ENCODE results near the gene SND1.

SND1 gene

DNA sequence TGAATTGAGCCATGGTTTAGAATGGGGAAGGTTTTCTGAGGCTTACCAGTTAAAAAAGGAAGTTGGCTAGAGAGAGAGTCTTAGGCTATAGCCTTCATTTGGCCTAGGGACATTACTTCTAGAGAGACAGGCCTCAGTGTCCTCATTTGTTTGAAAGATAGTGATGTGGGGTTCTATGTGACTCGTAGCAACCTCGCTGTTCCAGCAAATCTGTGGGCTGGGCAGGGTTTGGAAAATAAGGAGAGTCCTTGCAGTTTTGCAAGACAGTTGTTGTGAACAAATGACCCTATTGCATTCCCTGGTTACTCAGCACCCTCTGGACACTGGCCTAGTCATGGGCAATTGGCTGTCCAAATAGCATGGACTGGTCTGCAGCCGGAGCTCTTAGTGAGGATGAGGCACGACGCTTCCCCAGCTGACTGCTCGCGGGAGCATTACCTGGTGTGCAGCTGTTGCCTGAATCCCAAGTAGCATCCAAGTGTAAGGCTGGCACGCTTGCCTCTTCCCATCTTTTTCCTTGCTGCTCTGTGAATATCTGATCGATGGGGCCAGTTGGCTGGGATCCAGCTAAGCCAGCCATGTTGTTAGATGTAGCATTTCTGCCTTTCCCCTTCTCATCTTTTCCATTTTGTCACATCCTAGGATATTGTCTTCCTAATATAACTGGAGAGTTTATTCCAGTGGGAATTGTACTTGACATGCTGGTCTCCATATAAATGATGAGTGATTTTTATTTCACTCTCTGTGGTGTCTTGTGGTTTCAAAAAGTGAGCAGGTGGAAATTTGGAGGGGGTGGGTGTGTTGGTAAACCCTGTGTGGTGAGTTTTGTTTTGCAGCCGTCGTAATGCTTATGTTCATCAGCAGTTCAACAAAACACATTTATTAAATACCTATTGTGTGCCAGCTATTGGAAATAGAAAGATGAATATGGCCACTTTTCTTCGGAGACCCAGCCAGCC lies 99.8 kb downstream of the SND1 start:
- H3K9me3 ChIP-seq (ENCODE audit: severe bottlenecking), result no peaks in the 10 kb centered on the region
- no peak for DNase-seq
- no peaks in the 10 kb centered on the region for H3K27me3 ChIP-seq (ENCODE audit: insufficient read depth, low read depth, severe bottlenecking)
- H3K27ac ChIP-seq, result no peak overlapping the region
- TF ChIP-seq, protein P1, sequence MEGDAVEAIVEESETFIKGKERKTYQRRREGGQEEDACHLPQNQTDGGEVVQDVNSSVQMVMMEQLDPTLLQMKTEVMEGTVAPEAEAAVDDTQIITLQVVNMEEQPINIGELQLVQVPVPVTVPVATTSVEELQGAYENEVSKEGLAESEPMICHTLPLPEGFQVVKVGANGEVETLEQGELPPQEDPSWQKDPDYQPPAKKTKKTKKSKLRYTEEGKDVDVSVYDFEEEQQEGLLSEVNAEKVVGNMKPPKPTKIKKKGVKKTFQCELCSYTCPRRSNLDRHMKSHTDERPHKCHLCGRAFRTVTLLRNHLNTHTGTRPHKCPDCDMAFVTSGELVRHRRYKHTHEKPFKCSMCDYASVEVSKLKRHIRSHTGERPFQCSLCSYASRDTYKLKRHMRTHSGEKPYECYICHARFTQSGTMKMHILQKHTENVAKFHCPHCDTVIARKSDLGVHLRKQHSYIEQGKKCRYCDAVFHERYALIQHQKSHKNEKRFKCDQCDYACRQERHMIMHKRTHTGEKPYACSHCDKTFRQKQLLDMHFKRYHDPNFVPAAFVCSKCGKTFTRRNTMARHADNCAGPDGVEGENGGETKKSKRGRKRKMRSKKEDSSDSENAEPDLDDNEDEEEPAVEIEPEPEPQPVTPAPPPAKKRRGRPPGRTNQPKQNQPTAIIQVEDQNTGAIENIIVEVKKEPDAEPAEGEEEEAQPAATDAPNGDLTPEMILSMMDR (IDR thresholded peaks at IDR 0.05; ENCODE audit: low read depth, low read length), result no peak
- H3K36me3 ChIP-seq, result no peaks in the 10 kb centered on the region; the same call in 1 of the 2 replicates
- H3K4me3 ChIP-seq (ENCODE audit: low read depth, low read length), result no peak overlapping the region

DNA sequence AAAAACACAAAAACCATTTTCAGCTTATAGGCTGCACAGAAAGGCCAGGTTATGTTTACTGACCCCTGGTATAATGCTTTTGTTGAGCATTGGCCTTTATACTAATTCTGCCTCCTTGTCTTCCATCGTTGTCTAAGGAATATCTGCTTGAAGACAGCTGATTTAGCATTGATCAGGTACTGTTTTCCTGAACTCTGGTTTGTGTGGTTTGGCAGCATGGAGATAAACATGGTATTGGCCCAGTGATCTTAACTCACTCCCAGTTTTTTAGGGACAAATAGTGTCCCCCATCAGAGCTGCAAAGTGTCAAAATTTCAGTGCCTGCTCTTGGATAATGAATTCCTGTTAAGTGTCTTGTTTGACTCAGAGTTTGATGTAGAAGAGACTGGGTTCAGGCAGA lies 100.8 kb downstream of the SND1 start:
- no peaks in the 10 kb centered on the region; the same call in 1 of the 2 replicates for H3K36me3 ChIP-seq
- no peak overlapping the region for H3K27ac ChIP-seq
- no peak for DNase-seq
- TF ChIP-seq, protein P1 (IDR thresholded peaks at IDR 0.05; ENCODE audit: low read depth, low read length), result no peak
- H3K4me3 ChIP-seq (ENCODE audit: low read depth, low read length), result no peak overlapping the region
- H3K9me3 ChIP-seq (ENCODE audit: severe bottlenecking), result no peaks in the 10 kb centered on the region
- H3K27me3 ChIP-seq (ENCODE audit: insufficient read depth, low read depth, severe bottlenecking), result no peaks in the 10 kb centered on the region

DNA sequence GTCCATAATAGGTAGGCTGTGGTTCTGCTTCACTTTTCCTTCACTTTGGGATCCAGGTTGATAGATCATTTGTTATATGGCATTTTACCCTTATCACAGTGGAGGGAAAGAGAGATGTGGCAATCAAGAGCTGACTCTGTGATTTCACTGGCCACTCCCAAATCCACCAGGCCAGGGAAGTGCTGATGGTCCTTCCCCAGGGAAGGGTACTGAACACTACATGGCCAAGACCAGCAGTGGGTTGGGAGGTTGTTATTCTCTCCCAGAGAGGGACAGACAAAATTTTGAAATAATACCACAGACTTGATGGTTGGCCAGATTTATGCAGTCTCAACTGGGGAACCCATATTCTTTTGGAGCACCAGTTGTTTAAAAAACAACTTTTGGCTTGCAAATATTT lies 102.5 kb downstream of the SND1 start:
- DNase-seq, result no peak
- TF ChIP-seq, protein P1 (IDR thresholded peaks at IDR 0.05; ENCODE audit: low read depth, low read length), result no peak
- no peaks in the 10 kb centered on the region for H3K27me3 ChIP-seq (ENCODE audit: insufficient read depth, low read depth, severe bottlenecking)
- H3K9me3 ChIP-seq (ENCODE audit: severe bottlenecking), result no peaks in the 10 kb centered on the region
- H3K36me3 ChIP-seq, result no peaks in the 10 kb centered on the region
- H3K4me3 ChIP-seq (ENCODE audit: low read depth, low read length), result no peak overlapping the region
- no peak overlapping the region for H3K27ac ChIP-seq

DNA sequence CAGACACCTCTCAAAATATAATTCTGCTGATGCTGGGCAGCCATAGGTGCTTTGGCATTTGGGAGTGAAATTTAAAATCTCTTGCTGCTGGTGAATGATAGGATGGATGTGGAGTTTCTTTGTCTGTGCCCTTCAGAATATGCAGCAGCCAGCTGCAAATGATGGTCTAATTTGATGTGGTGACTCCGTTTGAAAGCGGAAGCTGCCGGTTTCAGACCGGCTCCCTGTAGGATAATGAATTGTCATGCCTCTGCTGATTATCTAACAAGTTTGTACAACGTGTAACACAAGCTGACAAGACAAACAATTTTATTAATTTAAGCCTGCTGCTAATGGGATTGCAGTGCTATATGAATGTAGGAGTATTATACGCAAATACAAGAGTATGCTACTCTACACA lies 103.5 kb downstream of the SND1 start:
- H3K9me3 ChIP-seq (ENCODE audit: severe bottlenecking), result no peaks in the 10 kb centered on the region
- H3K4me3 ChIP-seq (ENCODE audit: low read depth, low read length), result no peak overlapping the region
- no peak overlapping the region for H3K27ac ChIP-seq
- DNase-seq, result no peak
- H3K36me3 ChIP-seq, result no peaks in the 10 kb centered on the region
- TF ChIP-seq, protein P1 (IDR thresholded peaks at IDR 0.05; ENCODE audit: low read depth, low read length), result no peak
- no peaks in the 10 kb centered on the region for H3K27me3 ChIP-seq (ENCODE audit: insufficient read depth, low read depth, severe bottlenecking)

DNA sequence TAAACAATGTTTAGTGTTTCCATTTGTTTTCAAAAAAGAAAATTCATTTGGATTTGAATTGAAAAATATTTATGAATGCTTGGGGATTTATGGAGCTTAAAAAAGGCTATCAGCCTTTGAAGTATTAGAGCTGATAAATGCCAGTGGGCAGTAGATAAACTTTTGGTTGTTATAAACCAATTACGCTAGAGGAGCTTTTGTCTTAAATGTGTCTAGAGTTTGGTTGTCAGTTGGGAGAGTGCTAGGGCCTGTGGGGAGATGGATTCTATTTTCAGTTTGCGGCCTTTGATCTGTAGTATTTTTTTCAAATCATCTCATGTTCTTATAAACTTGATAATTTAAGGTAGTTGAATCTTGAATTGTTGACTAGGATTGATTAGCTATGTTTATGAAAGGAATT lies 104.0 kb downstream of the SND1 start:
- Histone ChIP-seq H3K4me3 (ENCODE audit: low read depth, low read length) (no peak overlapping the region), H3K27me3 (ENCODE audit: insufficient read depth, low read depth, severe bottlenecking) (no peaks in the 10 kb centered on the region), H3K27ac (no peak overlapping the region), H3K9me3 (ENCODE audit: severe bottlenecking) (no peaks in the 10 kb centered on the region), H3K36me3 (no peaks in the 10 kb centered on the region)
- TF ChIP-seq, protein P1 (IDR thresholded peaks at IDR 0.05; ENCODE audit: low read depth, low read length), result no peak
- no peak for DNase-seq
